Measurements from ENCODE around the gene CCNL2. TPM values are rescaled to one million over a fixed set of nuclear protein-coding genes. Genes with fewer than 3 reads are reported as not detected.

CCNL2 gene
- total and polyA plus RNA-seq, 4 donors, result 46.4 to 170 (median 104) TPM

DNA sequence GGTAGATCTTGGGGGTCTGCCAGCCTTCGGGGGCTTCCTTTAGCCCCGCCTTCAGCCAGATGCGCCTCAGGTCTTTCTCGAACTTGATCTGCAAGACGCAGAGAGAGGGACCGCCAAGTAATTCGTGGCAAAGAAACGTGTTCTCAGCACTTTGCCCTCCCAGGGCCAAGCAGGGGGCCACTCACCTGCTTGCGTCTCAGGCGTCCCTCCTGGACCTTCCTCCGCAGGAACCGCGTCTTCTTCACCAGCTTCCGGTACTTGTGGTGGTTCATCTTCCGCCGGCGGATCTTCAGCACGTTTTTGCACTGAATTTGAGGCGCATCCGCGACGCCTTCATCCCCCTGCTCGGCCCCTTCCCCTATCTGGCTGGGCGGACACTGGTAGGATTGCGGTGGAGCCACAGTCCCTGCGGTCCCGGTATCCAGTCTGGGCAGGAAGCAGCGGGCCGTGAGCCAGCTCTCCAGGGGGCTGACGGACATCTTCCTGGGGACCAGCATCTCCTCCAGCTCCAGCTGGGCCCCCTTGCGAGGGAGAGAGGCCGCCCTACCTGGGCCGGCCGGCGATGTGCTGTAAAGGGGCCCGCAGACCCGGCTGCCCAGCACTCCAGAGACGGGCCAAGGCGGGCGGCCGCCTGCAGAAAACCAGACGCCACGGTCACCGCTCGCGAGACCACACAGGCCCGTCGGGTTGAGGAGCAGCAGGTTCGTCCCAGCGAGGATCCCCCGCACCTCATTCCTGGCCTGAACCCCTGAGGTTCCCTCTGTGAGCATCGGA lies 25.1 kb downstream of the CCNL2 start:
- DNase-seq (ENCODE audit: low spot score), result no peak
- peak overlapping the region in 1 of 2 donors; percentile 94 for H3K9ac ChIP-seq (ENCODE audit: low read depth in 1 of 2, low read length in 2 of 2)
- H3K36me3 ChIP-seq (ENCODE audit: control insufficient read depth in 4 of 4, insufficient read depth in 3 of 4, low read depth in 1 of 4, low read length in 3 of 4), result peaks cover 0 to 4% (median 0%) of the 10 kb centered on the region in 4 donors
- peaks cover 7 to 33% (median 28%) of the 10 kb centered on the region in 4 donors for H3K4me1 ChIP-seq (ENCODE audit: control insufficient read depth in 4 of 4, insufficient read depth in 4 of 4, low read length in 3 of 4)
- peak overlapping the region; percentile 70 to 98 (median 82) for H3K4me3 ChIP-seq (ENCODE audit: low read depth in 1 of 3, low read length in 3 of 3)
- 50% methylated on average over 52 of the region's 52 CpGs for WGBS
- no peaks in the 10 kb centered on the region for H3K9me3 ChIP-seq (ENCODE audit: control insufficient read depth in 4 of 4, low read length in 3 of 4)
- no peaks in the 10 kb centered on the region for H3K27me3 ChIP-seq (ENCODE audit: control insufficient read depth in 4 of 4, insufficient read depth in 4 of 4, low read length in 3 of 4)
- TF ChIP-seq SP1 (IDR thresholded peaks at IDR 0.05), result no peak
- TF ChIP-seq NR2F2 (IDR thresholded peaks at IDR 0.05), result no peak
- TF ChIP-seq, protein P1, sequence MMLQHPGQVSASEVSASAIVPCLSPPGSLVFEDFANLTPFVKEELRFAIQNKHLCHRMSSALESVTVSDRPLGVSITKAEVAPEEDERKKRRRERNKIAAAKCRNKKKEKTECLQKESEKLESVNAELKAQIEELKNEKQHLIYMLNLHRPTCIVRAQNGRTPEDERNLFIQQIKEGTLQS (IDR thresholded peaks at IDR 0.05), result no peak
- no peak for TF ChIP-seq FOXA1 (IDR thresholded peaks at IDR 0.05)
- no peak for TF ChIP-seq YY1 (IDR thresholded peaks at IDR 0.05)
- TF ChIP-seq FOXA2 (IDR thresholded peaks at IDR 0.05), result no peak
- TF ChIP-seq, protein P2, sequence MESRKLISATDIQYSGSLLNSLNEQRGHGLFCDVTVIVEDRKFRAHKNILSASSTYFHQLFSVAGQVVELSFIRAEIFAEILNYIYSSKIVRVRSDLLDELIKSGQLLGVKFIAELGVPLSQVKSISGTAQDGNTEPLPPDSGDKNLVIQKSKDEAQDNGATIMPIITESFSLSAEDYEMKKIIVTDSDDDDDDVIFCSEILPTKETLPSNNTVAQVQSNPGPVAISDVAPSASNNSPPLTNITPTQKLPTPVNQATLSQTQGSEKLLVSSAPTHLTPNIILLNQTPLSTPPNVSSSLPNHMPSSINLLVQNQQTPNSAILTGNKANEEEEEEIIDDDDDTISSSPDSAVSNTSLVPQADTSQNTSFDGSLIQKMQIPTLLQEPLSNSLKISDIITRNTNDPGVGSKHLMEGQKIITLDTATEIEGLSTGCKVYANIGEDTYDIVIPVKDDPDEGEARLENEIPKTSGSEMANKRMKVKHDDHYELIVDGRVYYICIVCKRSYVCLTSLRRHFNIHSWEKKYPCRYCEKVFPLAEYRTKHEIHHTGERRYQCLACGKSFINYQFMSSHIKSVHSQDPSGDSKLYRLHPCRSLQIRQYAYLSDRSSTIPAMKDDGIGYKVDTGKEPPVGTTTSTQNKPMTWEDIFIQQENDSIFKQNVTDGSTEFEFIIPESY (IDR thresholded peaks at IDR 0.05), result no peak
- TF ChIP-seq HNF4A (conservative IDR thresholded peaks at IDR 0.05), result no peak
- TF ChIP-seq, protein P3, sequence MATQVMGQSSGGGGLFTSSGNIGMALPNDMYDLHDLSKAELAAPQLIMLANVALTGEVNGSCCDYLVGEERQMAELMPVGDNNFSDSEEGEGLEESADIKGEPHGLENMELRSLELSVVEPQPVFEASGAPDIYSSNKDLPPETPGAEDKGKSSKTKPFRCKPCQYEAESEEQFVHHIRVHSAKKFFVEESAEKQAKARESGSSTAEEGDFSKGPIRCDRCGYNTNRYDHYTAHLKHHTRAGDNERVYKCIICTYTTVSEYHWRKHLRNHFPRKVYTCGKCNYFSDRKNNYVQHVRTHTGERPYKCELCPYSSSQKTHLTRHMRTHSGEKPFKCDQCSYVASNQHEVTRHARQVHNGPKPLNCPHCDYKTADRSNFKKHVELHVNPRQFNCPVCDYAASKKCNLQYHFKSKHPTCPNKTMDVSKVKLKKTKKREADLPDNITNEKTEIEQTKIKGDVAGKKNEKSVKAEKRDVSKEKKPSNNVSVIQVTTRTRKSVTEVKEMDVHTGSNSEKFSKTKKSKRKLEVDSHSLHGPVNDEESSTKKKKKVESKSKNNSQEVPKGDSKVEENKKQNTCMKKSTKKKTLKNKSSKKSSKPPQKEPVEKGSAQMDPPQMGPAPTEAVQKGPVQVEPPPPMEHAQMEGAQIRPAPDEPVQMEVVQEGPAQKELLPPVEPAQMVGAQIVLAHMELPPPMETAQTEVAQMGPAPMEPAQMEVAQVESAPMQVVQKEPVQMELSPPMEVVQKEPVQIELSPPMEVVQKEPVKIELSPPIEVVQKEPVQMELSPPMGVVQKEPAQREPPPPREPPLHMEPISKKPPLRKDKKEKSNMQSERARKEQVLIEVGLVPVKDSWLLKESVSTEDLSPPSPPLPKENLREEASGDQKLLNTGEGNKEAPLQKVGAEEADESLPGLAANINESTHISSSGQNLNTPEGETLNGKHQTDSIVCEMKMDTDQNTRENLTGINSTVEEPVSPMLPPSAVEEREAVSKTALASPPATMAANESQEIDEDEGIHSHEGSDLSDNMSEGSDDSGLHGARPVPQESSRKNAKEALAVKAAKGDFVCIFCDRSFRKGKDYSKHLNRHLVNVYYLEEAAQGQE (IDR thresholded peaks at IDR 0.05), result no peak
- TF ChIP-seq RXRA (IDR thresholded peaks at IDR 0.05), result no peak
- no peak for TF ChIP-seq RAD21 (IDR thresholded peaks at IDR 0.05)
- TF ChIP-seq, protein P4, sequence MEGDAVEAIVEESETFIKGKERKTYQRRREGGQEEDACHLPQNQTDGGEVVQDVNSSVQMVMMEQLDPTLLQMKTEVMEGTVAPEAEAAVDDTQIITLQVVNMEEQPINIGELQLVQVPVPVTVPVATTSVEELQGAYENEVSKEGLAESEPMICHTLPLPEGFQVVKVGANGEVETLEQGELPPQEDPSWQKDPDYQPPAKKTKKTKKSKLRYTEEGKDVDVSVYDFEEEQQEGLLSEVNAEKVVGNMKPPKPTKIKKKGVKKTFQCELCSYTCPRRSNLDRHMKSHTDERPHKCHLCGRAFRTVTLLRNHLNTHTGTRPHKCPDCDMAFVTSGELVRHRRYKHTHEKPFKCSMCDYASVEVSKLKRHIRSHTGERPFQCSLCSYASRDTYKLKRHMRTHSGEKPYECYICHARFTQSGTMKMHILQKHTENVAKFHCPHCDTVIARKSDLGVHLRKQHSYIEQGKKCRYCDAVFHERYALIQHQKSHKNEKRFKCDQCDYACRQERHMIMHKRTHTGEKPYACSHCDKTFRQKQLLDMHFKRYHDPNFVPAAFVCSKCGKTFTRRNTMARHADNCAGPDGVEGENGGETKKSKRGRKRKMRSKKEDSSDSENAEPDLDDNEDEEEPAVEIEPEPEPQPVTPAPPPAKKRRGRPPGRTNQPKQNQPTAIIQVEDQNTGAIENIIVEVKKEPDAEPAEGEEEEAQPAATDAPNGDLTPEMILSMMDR (IDR thresholded peaks at IDR 0.05; ENCODE audit: low read depth, low read length, missing input control), result no peak
- H3K27ac ChIP-seq (ENCODE audit: low read depth in 1 of 2, low read length in 2 of 2), result peak overlapping the region in 1 of 2 donors; percentile 77

DNA sequence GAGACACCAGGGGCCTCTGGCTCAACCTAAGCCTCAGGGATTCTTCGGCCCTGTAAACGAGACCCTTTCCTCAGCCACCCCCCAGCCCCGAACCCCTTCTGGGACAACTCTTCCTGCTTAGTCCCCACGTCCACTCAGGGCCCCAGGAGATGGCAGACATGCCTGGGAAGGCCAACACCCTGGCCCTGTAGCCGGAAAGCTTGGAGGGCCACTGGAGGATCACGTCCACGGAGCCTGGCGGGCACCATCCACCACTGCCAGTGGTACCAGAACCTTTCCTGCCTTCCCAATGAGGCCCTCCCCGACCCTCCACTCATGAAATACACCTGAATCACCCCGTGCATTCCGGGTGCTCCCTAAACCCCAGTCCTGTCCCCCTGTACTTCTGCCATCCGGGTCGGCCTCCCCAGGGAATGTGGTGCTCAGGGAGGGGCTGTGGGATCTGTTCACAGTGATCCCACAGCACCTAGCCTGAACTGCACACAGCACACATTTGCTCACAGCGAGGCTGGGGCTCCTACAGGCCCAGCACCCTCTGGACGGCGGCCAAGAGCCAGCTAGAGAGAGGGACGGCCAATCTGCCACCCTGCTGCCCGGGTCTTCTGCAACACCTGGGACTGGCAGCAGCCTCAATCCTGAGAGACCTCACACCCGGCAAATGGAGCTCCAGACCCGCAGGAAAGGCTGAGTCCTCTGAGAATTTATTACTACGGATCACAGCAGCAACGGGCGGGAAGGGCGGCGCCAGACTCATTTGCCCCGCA lies 25.9 kb downstream of the CCNL2 start:
- 86% methylated on average over 26 of the region's 26 CpGs for WGBS
- H3K27me3 ChIP-seq (ENCODE audit: control insufficient read depth in 4 of 4, insufficient read depth in 4 of 4, low read length in 3 of 4), result no peaks in the 10 kb centered on the region
- H3K9ac ChIP-seq (ENCODE audit: low read depth in 1 of 2, low read length in 2 of 2), result no peak overlapping the region
- TF ChIP-seq YY1 (IDR thresholded peaks at IDR 0.05), result no peak
- TF ChIP-seq, protein P2 (IDR thresholded peaks at IDR 0.05), result no peak
- no peak for TF ChIP-seq GABPA (IDR thresholded peaks at IDR 0.05 in 1 of 2, conservative IDR thresholded peaks at IDR 0.05 in 1 of 2)
- no peak for TF ChIP-seq RAD21 (IDR thresholded peaks at IDR 0.05)
- TF ChIP-seq, protein P4 (IDR thresholded peaks at IDR 0.05; ENCODE audit: low read depth, low read length, missing input control), result no peak
- TF ChIP-seq SP1 (IDR thresholded peaks at IDR 0.05), result no peak
- TF ChIP-seq HNF4A (conservative IDR thresholded peaks at IDR 0.05), result no peak
- no peak overlapping the region for H3K27ac ChIP-seq (ENCODE audit: low read depth in 1 of 2, low read length in 2 of 2)
- H3K36me3 ChIP-seq (ENCODE audit: control insufficient read depth in 4 of 4, insufficient read depth in 3 of 4, low read depth in 1 of 4, low read length in 3 of 4), result peaks cover 0 to 4% (median 0%) of the 10 kb centered on the region in 4 donors
- DNase-seq (ENCODE audit: low spot score), result no peak
- H3K4me1 ChIP-seq (ENCODE audit: control insufficient read depth in 4 of 4, insufficient read depth in 4 of 4, low read length in 3 of 4), result peaks cover 7 to 33% (median 28%) of the 10 kb centered on the region in 4 donors
- no peak overlapping the region for H3K4me3 ChIP-seq (ENCODE audit: low read depth in 1 of 3, low read length in 3 of 3)
- H3K9me3 ChIP-seq (ENCODE audit: control insufficient read depth in 4 of 4, low read length in 3 of 4), result no peaks in the 10 kb centered on the region
